Nephron (organoid): ENCODE data around the gene TSEN54.

Experiments used
- H3K27ac Mint-ChIP-seq, 3 experiments: 2 replicates each; pipeline ENCODE4 v1.8.0; 2020; ENCODE audit warnings: mixed read lengths in 3 of 3, mild to moderate bottlenecking in 2 of 3, moderate library complexity in 1 of 3
- H3K27me3 Mint-ChIP-seq: 2 replicates; pipeline ENCODE4 v1.8.0; 2021; ENCODE audit warnings: low read depth, mild to moderate bottlenecking, moderate library complexity, mixed read lengths
- H3K36me3 Mint-ChIP-seq: 2 replicates; pipeline ENCODE4 v1.8.0; 2020; ENCODE audit warnings: low read depth, mixed read lengths
- H3K4me1 Mint-ChIP-seq: 2 replicates; pipeline ENCODE4 v1.8.0; 2020; ENCODE audit warnings: mixed read lengths
- H3K4me3 Mint-ChIP-seq, 3 experiments: 2 replicates each; pipeline ENCODE4 v1.8.0; 2020; ENCODE audit warnings: mild to moderate bottlenecking in 3 of 3, mixed read lengths in 3 of 3, moderate library complexity in 2 of 3
- H3K9me3 Mint-ChIP-seq: 2 replicates; pipeline ENCODE4 v1.8.0; 2020; ENCODE audit warnings: mixed read lengths
- CTCF ChIP-seq, 3 experiments: fragments of 200-600 bp; sonication (generic); IDR thresholded peaks; one replicate each; pipeline ENCODE4 v1.5.0; 2021; ENCODE audit warnings: antibody characterized with exemption in 3 of 3; ENCODE audit not compliant: unreplicated experiment in 3 of 3

TSEN54 gene

DNA sequence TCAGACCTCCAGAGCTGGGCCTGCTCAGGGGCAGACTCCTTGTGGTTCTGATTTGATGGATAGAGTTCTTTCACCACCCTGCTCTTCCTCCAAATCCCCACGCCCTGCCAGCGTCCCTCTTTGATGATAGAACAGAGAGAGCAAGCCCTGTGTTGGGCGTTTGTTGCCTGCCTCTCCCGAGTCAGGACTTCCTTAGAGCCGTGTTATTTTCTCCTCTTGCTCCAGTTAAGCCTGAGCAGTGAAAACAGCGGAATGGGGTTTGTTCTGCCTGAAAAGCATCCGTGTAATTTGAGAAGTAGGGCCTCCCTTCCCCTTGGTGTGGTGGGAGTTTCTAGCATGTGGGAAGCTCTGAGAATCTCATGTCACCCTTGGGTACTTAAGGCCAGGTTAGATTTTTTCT, 37.8 kb upstream of the TSEN54 start:
- Mint-ChIP-seq H3K4me1 (peaks cover 73% of the 10 kb centered on the region), H3K4me3 (peak overlapping the region; percentile 62 to 80 (median 75)), H3K27me3 (no peaks in the 10 kb centered on the region), H3K36me3 (no peaks in the 10 kb centered on the region), H3K27ac (peak overlapping the region; percentile 99), H3K9me3 (no peaks in the 10 kb centered on the region)
- TF ChIP-seq CTCF (IDR thresholded peaks at IDR 0.05; ENCODE audit: unreplicated experiment in 3 of 3): no peak

GRCh38 chr17:75480281-75480680, 36.0 kb upstream of the TSEN54 start:
- TF ChIP-seq CTCF (IDR thresholded peaks at IDR 0.05; ENCODE audit: unreplicated experiment in 3 of 3): no peak
- Mint-ChIP-seq H3K4me3 (peak overlapping the region in 2 of 3 experiments; percentile 32 to 46), H3K27ac (peak overlapping the region; percentile 80 to 92 (median 84)), H3K9me3 (no peaks in the 10 kb centered on the region), H3K27me3 (no peaks in the 10 kb centered on the region), H3K4me1 (peaks cover 67% of the 10 kb centered on the region), H3K36me3 (no peaks in the 10 kb centered on the region)

DNA sequence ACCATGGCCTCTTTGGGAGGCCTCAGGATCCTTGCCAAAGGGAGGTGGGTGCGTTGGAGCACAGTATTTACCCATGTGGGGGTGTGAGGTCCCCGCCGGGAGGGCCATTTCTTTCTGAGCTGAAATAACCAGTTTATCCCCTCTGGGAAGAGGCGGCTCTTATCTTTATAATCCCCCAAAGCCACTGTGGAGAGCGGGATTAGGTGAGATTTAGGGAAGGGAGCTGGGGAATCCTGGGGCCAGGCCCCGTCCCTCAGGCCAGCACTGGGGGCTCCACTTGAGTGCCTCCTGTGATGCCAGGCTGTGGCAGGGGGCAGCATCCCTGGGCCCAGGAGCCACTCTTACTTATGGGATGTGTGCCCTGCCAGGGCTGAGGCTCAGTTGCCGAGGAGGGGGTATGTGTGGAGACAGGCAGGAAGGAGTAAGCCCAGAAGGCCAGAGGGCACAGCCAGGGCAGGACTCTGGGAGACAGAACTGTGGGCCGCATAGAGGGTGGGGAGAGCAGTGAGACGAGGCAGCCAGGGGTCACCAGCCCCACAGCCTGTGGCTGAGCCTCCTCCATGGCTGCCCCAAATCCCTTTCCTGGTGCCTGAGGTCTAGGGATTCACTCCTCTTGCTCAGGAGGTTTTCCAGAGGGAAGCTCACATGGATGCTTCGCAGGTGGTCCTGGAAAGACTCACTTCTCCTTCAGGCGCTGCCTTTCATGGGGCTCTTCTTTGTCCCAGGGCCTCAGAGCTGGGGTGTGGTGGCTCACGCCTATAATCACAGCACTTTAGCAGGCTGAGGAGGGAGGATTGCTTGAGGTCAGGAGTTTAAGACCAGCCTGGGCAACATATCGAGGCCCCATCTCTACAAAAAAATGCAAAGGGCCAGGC, 34.9 kb upstream of the TSEN54 start:
- peak overlapping the region; percentile 80 to 92 (median 84) for H3K27ac Mint-ChIP-seq
- H3K4me1 Mint-ChIP-seq: peaks cover 56% of the 10 kb centered on the region
- no peaks in the 10 kb centered on the region for H3K27me3 Mint-ChIP-seq
- TF ChIP-seq CTCF (IDR thresholded peaks at IDR 0.05; ENCODE audit: unreplicated experiment in 3 of 3): no peak
- no peaks in the 10 kb centered on the region for H3K36me3 Mint-ChIP-seq
- peak overlapping the region in 2 of 3 experiments; percentile 32 to 41 for H3K4me3 Mint-ChIP-seq
- no peaks in the 10 kb centered on the region for H3K9me3 Mint-ChIP-seq

DNA sequence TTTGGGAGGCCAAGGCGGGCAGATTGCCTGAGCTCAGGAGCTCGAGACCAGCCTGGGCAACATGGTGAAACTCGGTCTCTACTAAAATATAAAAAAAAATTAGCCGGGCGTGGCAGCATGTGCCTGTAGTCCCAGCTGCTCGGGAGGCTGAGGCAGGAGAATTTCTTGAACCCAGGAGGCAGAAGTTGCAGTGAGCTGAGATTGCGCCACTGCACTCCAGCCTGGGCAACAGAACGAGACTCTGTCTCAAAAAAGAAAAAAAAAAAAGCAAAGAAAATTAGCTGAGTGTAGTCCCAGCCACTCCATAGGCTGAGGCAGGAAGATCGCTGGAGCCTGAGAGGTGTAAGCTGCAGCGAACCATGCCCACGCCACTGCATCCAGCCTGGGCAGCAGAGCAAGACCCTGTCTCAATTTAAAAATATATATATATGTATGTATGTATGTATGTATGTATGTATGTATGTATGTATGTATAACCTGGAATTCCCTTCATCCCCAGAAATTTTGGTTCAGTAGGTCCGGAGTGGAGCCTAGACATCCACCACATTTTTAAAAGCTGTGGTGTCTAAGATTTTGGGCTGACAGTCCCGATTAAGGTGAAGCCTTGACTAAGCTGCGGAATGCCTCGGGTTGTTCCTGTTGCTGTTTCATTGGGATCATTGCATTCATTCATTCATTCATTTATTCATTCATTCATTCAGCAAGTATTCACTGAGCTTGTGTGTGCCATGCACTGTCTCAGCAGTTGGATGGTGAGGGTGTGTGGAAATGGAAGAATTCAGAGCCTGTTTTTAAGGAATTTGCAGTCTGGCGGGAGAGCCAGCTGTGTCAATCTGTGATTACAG, 34.0 kb upstream of the TSEN54 start:
- H3K4me1 Mint-ChIP-seq: peaks cover 50% of the 10 kb centered on the region
- H3K27me3 Mint-ChIP-seq: no peaks in the 10 kb centered on the region
- H3K27ac Mint-ChIP-seq: peak overlapping the region; percentile 70 to 80 (median 72)
- H3K4me3 Mint-ChIP-seq: no peak overlapping the region
- no peak for TF ChIP-seq CTCF (IDR thresholded peaks at IDR 0.05; ENCODE audit: unreplicated experiment in 3 of 3)
- H3K9me3 Mint-ChIP-seq: no peaks in the 10 kb centered on the region
- H3K36me3 Mint-ChIP-seq: peaks cover 3% of the 10 kb centered on the region

DNA sequence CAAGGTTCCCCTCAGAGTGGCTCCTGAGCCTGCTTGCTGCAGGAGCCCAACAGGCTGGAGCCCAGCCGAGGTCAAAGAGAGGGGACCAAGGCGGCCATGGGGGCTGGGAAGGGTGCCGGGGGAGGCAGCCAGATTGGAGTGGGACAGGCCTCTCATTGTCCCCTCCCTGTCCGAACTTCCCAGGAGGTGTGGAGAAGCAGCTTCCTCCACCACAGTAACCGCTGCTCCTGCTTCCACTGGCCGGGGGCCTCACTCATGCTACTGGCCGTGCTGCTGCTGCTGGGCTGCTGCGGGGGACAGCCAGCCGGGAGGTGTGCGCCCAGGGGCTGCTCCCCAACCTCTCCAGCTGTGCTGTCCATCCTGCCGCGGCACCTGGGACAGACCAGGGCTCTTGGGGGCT, 30.6 kb upstream of the TSEN54 start:
- no peak for TF ChIP-seq CTCF (IDR thresholded peaks at IDR 0.05; ENCODE audit: unreplicated experiment in 3 of 3)
- Mint-ChIP-seq H3K36me3 (peaks cover 7% of the 10 kb centered on the region), H3K9me3 (no peaks in the 10 kb centered on the region), H3K4me1 (peaks cover 31% of the 10 kb centered on the region), H3K4me3 (no peak overlapping the region), H3K27me3 (no peaks in the 10 kb centered on the region), H3K27ac (no peak overlapping the region)
